NCI-H1417 treated with DMSO at 0.1 percent for 48 hours (cell line): Measurements from ENCODE around the gene NENF.

Experiments used
- DNase-seq: peaks from one replicate; lab custom pipeline; 2025; lab: John Stamatoyannopoulos, UW

NENF gene

DNA sequence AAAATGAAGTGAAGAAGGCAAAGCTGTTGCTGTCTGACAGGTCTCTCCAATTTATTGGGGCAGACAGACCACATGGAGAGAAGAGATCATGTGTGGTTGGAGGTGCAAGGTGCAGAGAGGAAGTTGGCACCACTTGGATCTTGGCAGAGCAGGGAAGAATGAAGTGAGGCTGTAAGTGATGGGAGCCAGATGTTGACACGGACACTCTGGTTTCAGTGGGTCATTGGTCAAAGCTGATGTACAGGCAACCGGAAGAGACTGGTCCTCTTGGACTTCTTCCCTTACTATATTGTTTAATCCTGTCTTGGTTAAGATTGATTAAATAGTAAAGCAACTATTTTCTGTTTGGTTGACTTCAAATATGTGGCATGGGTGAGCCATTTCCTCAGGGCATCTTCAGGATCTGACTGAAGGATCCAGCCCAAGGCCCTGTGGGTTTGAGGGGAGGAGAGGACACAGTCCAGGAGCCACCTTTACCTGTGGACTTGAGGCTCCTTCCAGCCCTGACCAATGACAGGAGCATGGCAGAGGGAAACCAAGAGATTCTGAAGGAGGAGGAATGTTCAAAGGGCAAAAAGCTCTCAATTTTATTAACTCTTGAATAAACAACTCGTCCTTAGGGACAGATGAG is 49.4 kb downstream of the NENF start:
- no peak for DNase-seq

DNA sequence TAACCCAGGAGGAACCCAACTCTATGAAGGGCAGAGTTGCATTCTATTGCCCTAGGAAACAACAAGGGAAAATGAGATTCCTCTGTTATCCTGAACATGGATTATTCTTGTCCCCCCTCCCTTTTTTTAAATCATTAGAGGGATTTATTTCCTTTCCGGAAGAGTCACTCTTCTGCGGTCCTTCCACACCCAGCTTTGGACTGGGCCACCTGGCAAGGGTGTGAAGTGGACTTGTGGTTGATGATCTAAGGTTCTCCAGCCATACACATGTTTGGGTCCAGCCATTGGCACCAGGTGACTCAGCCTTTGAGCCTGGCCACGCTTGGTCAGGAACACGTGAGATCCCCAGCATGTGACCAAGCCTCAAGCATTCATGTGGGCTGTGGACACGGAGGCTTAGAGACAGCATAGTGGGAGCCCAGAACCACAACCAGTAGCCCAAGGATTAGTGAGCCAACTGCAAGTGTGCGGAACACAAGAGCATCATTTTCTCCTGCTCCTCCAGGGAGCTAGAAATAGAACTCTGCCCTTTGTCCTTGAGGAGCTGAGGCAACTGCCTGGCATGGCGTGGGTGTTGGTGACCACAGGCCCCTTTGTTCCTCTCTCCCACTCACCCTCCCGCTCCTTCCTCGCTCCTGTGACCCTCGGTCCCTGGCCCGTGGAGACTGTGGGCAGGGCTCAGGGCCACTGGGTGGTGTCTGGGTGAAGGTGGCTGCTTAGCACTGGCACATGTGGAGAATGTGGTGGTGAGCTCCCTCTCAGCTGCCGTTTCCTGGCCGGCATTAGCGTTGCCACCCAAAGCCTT is 50.1 kb downstream of the NENF start:
- no peak for DNase-seq

DNA sequence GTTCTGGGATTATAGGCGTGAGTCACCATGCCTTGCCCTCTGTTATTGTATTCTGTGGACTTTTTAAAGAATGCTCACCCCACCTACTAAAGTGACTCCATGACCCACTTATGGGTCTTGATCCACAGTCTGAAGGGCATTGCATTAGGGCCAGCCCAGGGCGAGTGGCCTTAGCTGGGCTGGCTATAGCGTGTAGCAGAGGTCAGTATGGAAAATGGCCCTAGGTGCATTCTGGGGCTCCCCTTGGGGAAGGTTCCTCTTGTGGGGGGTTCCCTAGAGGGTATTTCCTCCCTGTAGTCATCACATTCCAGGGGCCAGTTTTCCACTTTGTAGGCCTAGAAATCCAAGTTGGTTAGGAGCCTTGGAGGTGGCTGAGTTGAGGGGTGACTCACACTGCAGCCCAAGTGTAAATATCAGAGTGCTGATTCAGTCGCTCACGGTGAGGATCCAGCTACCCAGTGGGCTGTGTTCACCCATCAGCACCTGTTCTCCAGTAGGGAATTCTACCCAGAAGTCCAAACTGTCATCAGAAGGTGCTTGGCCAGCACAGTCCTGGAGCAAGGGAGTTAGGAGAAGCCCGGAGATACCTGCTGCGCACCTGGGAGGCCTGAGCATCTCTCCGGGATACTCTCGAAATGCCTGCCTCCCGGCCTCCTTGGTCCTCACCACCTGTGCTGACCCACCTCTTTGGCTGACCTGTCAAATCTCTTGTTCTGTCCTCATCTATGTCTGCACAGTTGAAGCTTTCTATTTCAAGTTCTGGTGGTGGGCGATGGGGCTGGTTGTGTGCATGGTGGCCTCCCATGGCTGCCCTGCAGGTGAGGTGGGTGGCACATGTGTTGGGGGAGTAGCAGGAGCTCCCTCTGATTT is 52.2 kb downstream of the NENF start:
- no peak for DNase-seq

DNA sequence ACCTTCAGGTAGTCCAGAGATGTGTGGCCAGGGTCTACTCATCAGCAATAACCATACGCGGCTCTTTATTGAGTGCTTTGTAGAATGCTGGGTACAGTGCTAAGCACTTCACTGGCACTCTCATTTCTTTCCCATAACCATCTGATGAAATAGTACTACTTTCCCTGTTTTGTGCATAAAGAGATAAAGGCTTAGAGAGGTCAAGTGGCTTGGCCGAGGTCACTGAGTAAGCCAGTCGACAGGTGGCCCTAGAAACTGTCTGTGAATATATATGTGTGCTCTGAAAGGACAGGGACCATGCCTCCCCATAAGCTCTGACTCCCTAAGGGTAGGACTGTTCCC is 52.8 kb downstream of the NENF start:
- no peak for DNase-seq

DNA sequence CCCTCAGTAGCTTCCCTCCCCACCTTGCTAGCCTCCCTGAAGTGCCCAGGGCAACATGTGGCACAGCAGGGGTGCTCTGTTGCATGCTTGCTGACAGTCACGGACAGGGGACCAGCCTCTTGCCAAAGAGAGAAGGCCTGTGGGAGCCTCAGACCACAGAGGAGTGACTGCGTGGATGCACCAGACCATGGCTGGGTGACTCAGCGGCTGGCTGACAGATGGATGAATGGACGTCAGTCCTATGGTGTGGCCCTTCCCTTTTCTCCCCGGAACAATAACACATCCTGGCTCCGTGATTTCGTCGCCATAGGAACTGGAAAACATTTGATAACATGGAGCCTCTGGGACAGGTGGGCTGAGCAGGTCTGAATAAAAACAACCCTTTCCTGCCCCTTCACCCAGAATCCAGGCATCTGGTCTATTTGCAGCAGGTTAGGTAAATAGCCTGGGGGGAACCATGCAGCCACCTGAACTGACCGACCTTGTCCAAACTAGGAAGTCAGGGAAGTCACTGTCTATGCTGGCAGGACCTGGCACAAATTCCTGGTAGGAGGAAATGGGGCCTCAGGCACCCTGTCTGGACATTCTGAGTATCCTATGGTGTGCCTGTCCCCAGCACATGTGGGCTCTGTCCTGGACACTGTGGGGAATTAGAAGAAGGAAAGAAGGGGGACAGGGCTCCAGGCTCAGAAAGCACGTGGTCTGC is 53.3 kb downstream of the NENF start:
- peak; percentile 76 for DNase-seq

DNA sequence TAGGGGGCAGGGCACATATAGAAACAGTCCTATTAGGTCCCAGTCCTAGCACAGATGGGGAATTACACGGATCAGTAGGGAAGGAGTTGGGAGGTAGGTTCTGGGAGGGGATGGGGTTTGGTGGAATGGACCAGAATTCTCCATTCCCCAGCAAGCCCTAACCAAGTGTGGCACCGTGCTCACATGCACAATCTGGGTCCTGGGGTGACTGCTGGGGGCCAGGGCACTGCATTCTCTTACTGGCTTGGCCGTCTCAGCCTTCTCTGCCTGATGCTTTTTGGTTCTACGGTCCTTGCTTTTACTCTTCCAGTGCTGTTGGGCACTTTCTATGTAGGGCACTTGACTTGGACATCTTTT is 53.9 kb downstream of the NENF start:
- DNase-seq = no peak

DNA sequence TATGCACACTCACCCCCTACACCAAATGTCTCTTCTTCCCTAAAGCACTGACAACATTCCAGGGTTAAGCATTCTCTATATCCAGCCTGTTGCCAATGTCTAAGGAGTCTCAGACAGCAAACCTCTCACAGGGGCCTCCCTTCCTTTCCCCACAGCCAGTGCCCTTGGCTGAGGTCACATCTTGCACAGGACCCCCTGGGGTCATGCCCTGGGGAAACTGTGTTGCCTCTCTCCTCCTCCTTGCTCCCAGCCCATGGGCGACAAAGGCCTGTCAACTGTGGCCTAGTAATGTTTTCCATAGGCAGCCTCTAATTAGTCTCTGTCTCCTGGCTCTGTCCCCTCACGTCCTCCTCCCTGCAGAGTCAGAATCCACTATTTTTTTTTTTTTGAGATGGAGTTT is 54.6 kb downstream of the NENF start:
- no peak for DNase-seq

DNA sequence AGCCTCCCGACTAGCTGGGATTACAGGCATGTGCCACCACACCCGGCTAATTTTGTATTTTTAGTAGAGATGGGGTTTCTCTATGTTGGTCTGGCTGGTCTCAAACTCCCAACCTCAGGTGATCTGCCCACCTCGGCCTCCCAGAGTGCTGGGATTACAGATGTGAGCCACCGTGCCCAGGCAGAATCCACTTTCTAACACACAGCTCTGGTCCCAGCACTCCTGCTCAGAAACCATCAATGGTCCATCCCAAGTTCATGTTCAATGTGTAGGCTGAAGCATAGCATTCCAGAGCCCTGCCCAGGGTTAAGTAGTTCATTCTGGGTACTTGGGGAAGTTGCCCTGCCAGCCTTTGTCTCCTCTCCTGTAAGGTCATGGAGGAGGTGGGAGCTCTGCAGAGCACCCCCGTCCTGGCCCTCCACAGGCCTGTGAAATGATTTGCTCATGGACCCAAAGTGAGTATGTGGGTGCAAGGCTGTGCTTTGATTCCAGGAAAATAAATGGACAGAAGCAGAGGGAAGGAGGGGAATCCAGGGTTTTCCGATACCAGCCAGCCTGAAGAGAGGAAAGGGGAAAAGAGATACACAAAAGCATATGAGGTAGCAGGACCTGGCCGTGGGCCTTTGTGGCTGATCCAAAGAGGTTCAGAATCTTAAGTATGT is 55.2 kb downstream of the NENF start:
- no peak for DNase-seq

DNA sequence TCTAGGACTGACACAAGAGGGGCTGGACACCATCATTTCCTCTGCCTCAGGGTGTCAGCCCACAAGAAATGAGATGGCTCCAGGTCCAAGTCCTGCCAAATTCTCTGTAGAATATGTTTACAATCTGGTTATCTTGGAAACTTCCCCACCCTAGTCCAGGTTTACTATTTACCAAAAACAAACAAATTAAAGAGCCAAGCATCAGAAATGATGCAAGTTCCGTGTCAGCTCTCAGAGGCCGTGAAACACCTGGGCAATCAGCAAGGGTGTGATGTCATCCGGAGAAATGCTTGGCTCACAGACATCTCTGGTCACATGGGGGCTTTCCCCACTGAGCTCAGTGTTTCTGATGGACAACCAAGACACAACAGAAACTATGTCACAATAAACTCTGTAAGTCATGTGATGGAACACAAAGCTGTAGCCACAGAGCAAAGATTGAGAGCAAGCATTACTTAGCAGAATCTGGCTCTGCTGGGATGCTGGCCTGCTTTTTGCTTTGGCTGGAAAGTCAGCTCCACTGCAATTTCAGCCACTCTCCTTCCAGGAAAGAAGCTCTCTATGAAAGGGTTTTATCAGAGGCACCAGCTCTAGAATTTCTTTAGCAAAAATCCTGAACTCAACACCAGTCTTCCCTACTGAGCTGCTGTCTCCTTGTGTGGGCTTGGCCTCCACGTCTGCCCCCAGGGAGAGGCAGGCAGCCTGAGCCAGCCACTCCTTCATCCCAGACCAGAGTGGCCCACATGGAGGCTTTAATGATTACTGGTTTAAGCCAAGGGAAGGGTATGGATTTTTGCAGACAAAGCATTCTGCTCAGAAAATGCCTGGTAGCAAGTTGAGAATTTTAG is 55.9 kb downstream of the NENF start:
- no peak for DNase-seq

DNA sequence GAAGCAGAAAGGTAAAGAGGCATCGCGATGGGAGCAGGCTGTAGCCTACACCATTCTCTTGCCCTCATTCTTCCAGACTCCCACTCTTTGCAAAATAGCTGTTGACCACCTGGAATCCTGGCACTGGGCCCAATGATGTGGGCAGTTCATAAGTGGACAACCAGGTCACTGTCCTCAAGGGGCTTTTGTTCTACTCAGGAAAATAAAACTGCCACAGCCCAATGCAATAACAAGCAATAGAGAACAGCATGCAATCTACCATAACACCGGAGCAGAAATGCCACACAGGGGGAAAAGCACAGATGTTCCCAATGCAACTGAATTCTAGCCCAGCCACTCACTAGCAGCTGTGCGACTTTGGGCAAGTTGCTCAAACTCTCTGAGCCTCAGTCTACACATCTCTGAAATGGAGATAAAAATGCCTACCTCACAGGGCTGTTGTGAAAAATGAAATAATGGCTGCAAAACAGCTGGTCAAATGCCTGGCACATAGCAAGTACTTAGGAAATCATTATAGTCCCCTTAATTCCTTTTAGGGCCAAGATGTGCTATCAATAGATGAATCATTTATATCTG is 56.7 kb downstream of the NENF start:
- DNase-seq = no peak

DNA sequence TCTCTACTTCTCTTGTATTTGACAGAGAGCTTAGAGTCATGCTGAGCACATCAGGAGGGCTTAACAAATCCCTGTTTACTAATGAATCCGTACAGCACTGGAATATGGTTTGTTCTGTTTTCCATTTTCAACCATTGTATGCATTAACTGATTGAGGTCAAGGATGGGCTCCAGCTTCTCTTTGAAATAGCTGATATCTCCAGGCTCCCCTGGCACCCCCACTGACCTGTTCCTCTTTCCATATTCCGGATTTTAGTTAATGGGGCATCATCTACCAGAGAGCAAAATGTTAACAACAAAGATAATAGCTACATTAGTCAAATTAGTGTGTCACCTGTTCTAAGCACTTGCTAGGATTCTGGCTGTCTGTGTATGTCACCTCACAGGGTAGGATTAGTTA is 57.6 kb downstream of the NENF start:
- DNase-seq = peak; percentile 14

DNA sequence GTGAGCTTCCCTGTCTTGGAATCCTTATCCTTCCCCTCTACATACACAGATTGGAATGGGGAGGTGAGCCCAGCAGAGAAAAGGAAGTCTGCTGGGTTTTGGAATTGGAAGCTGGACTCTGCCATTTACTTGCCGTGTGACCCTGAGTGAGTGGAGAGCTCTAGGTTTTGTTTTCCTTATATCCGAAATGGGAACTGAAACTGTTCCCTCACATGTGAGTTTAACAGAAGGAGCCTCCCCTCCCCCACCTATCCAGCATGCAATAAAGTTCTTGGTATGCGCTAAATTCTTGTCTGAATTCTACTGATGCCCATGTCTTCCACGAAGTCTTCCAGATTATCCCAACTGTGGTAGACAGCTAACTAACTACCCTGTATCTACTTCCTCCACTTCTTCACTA is 58.7 kb downstream of the NENF start:
- no peak for DNase-seq
